Measurements from ENCODE around the gene SRRM2. TPM values are rescaled to one million over a fixed set of nuclear protein-coding genes. Genes with fewer than 3 reads are reported as not detected.

The SRRM2 gene
- total RNA-seq, 6 experiments from 2014 or later = 111 to 419 (median 289) TPM

DNA sequence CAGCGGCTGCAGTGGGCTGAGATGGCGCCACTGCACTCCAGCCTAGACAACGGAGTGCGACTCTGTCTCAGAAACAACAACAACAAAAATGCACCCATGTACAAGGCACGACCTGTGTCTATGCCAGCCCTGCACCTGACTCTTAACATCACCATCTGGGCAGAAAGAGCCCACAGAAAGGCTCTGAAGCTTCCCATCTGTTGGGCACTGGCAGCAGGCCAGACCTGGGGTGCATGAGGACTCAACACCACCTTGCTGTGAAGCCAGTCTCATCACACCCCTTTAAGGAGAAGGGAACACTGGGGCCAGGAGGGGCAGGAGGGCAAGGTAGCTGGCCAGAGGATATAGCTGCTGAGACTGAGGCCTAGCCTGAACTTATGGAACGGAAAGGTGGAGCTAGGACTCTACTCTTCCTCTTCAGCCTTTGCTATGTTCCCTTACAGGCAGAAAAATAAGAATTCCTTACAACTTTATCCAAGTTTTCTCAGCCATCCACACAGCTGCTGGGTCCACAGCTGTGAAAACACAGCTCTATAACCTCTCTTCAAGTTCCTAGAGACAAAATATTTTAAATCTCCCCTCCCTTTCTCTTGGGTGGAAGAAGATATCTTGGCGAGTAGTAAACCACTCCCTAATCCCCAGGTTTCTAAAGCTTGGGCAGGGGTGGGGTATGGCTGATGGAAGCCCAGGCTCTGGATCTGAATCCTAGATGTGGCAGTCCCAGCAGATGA is 21.9 kb downstream of the SRRM2 start:
- TF ChIP-seq POLR2A (IDR thresholded peaks at IDR 0.05) (no peak), CTCF (IDR thresholded peaks at IDR 0.05) (no peak)
- Histone ChIP-seq H3K36me3 (peaks cover 0 to 49% (median 20%) of the 10 kb centered on the region in 4 donors), H3K4me3 (no peak overlapping the region), H3K27me3 (no peaks in the 10 kb centered on the region), H3K4me1 (peaks cover 0 to 16% (median 3%) of the 10 kb centered on the region in 4 donors), H3K9me3 (no peaks in the 10 kb centered on the region), H3K27ac (no peak overlapping the region)
- intact Hi-C loops (cut with DNase I) = no loop called here
- ATAC-seq = no peak
- WGBS (ENCODE audit: insufficient coverage, low coverage, low lambda C conversion rate, missing lambda C conversion rate) = 68% methylated on average over 4 of the region's 7 CpGs
- no peak for DNase-seq

DNA sequence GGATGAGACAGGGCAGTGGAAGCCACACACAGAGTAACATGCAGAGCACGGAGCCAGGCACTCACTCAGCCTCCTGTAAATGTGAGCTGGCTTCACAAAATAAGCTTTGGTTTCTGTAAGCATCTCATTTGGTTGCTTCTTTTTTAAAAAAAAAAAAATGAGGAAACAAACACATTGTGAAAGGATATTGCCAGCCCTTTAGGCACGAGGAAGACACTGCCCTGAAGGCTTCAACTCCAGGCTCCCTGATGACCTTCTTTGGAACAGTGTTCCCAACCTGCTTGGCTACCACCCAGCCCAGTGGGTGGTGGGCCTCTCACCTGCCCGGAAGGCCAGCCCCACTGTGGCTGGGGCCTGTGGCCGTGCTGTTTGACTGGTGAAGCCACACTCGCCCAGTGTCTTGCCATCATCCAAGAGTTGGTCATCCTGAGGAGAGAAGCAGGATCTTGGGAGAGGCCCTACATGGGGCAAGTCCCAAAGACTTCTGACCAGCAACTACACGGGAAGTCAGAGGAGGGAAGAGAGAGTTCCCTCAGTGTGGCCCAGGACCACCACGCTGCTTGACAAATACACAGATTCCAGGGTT is 22.8 kb downstream of the SRRM2 start:
- Histone ChIP-seq H3K27ac (no peak overlapping the region), H3K4me3 (no peak overlapping the region), H3K4me1 (peaks cover 0 to 16% (median 3%) of the 10 kb centered on the region in 4 donors), H3K9me3 (no peaks in the 10 kb centered on the region), H3K27me3 (no peaks in the 10 kb centered on the region), H3K36me3 (peaks cover 0 to 40% (median 14%) of the 10 kb centered on the region in 4 donors)
- WGBS (ENCODE audit: insufficient coverage, low coverage, low lambda C conversion rate, missing lambda C conversion rate) = 70% methylated on average over 3 of the region's 7 CpGs
- intact Hi-C loops (cut with DNase I) = no loop called here
- no peak for ATAC-seq
- TF ChIP-seq CTCF (IDR thresholded peaks at IDR 0.05) (no peak), POLR2A (IDR thresholded peaks at IDR 0.05) (no peak)
- DNase-seq = no peak

GRCh38 chr16:2775765-2776499 is 23.5 kb downstream of the SRRM2 start:
- Histone ChIP-seq H3K4me1 (peaks cover 0 to 16% (median 3%) of the 10 kb centered on the region in 4 donors), H3K9me3 (no peaks in the 10 kb centered on the region), H3K27ac (no peak overlapping the region), H3K36me3 (peaks cover 0 to 33% (median 9%) of the 10 kb centered on the region in 4 donors), H3K27me3 (no peaks in the 10 kb centered on the region), H3K4me3 (peak overlapping the region; percentile 75 to 97 (median 97))
- intact Hi-C loops (cut with DNase I) = no loop called here
- TF ChIP-seq CTCF (IDR thresholded peaks at IDR 0.05) (no peak), POLR2A (IDR thresholded peaks at IDR 0.05) (no peak)
- DNase-seq (no peak), ATAC-seq (no peak)
- 29% methylated on average over 9 of the region's 11 CpGs for WGBS (ENCODE audit: insufficient coverage, low coverage, low lambda C conversion rate, missing lambda C conversion rate)

GRCh38 chr16:2776500-2777139 is 24.2 kb downstream of the SRRM2 start:
- no peaks in the 10 kb centered on the region for H3K9me3 ChIP-seq
- peak in 2 of 4 donors; percentile 2 to 3 for ATAC-seq
- TF ChIP-seq POLR2A (IDR thresholded peaks at IDR 0.05) (no peak), CTCF (IDR thresholded peaks at IDR 0.05) (no peak)
- DNase-seq = no peak
- peaks cover 0 to 16% (median 3%) of the 10 kb centered on the region in 4 donors for H3K4me1 ChIP-seq
- peak overlapping the region; percentile 13 to 100 (median 54) for H3K27ac ChIP-seq
- H3K4me3 ChIP-seq = peak overlapping the region; percentile 75 to 97 (median 97)
- peaks cover 0 to 26% (median 3%) of the 10 kb centered on the region in 4 donors for H3K36me3 ChIP-seq
- no peaks in the 10 kb centered on the region for H3K27me3 ChIP-seq
- 2% methylated on average over 18 of the region's 72 CpGs for WGBS (ENCODE audit: insufficient coverage, low coverage, low lambda C conversion rate, missing lambda C conversion rate)
- intact Hi-C loops (cut with DNase I) = no loop called here
